ENCODE results near the gene HTT. TPM values are rescaled to one million over a fixed set of nuclear protein-coding genes. Genes with fewer than 3 reads are reported as not detected.
A peak's percentile ranks its signal among the peaks of the same experiment; 100 is the strongest.

The HTT gene
- total RNA-seq, result 43.8 and 72.6 TPM in 2 replicates

- H3K4me3 ChIP-seq (ENCODE audit: low read depth, low read length), result peak within 1 kb of the TSS; percentile 70
- TF ChIP-seq, protein P1, sequence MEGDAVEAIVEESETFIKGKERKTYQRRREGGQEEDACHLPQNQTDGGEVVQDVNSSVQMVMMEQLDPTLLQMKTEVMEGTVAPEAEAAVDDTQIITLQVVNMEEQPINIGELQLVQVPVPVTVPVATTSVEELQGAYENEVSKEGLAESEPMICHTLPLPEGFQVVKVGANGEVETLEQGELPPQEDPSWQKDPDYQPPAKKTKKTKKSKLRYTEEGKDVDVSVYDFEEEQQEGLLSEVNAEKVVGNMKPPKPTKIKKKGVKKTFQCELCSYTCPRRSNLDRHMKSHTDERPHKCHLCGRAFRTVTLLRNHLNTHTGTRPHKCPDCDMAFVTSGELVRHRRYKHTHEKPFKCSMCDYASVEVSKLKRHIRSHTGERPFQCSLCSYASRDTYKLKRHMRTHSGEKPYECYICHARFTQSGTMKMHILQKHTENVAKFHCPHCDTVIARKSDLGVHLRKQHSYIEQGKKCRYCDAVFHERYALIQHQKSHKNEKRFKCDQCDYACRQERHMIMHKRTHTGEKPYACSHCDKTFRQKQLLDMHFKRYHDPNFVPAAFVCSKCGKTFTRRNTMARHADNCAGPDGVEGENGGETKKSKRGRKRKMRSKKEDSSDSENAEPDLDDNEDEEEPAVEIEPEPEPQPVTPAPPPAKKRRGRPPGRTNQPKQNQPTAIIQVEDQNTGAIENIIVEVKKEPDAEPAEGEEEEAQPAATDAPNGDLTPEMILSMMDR (IDR thresholded peaks at IDR 0.05; ENCODE audit: insufficient read depth, low read length, poor library complexity, severe bottlenecking), result no peak
- H3K27me3 ChIP-seq (ENCODE audit: control insufficient read depth, insufficient read depth, low read length), result no peaks in the 10 kb centered on the region
- H3K36me3 ChIP-seq (ENCODE audit: control insufficient read depth, insufficient read depth, low read length), result no peaks in the 10 kb centered on the region
- peak; percentile 69 for DNase-seq (ENCODE audit: low read depth)
Observed at GRCh38 chr4:3074078-3074845, at the start of gene HTT, which contains the start of gene HTT-AS. Gene HTT, plus strand, starts transcription at chr4:3074681. Its CDS starts 145 bp downstream, at chr4:3074826. Gene HTT-AS, minus strand, starts transcription at chr4:3074538.

- TF ChIP-seq, protein P1 (IDR thresholded peaks at IDR 0.05; ENCODE audit: insufficient read depth, low read length, poor library complexity, severe bottlenecking), result no peak
- Histone ChIP-seq H3K27me3 (ENCODE audit: control insufficient read depth, insufficient read depth, low read length) (peaks cover 7% of the 10 kb centered on the region), H3K36me3 (ENCODE audit: control insufficient read depth, insufficient read depth, low read length) (no peaks in the 10 kb centered on the region), H3K4me3 (ENCODE audit: low read depth, low read length) (no peak overlapping the region)
- no peak for DNase-seq (ENCODE audit: low read depth)
Observed at GRCh38 chr4:3025881-3026280, 48.6 kb upstream of the HTT start.

GRCh38 chr4:3026540-3026939 lies 47.9 kb upstream of the HTT start:
- Histone ChIP-seq H3K36me3 (ENCODE audit: control insufficient read depth, insufficient read depth, low read length) (no peaks in the 10 kb centered on the region), H3K4me3 (ENCODE audit: low read depth, low read length) (no peak overlapping the region), H3K27me3 (ENCODE audit: control insufficient read depth, insufficient read depth, low read length) (peaks cover 5% of the 10 kb centered on the region)
- TF ChIP-seq, protein P1 (IDR thresholded peaks at IDR 0.05; ENCODE audit: insufficient read depth, low read length, poor library complexity, severe bottlenecking), result no peak
- no peak for DNase-seq (ENCODE audit: low read depth)

DNA sequence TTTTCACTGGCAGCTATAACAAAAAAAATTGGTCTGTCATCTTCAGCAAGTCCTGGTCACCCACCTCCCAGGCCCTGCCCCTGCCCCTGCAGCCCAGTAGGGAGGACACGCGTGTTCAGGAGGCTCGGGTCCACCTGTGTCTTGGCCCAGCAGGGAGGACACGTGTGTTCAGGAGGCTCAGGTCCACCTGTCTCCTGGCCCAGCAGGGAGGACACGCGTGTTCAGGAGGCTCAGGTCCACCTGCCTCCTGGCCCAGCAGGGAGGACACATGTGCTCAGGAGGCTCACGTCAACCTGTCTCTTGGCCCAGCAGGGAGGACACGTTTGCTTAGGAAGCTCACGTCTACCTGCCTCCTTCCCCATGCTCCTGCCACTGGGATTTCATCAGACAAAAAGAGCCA lies 45.0 kb upstream of the HTT start:
- DNase-seq (ENCODE audit: low read depth), result no peak
- TF ChIP-seq, protein P1 (IDR thresholded peaks at IDR 0.05; ENCODE audit: insufficient read depth, low read length, poor library complexity, severe bottlenecking), result no peak
- H3K27me3 ChIP-seq (ENCODE audit: control insufficient read depth, insufficient read depth, low read length), result peaks cover 6% of the 10 kb centered on the region

GRCh38 chr4:3030566-3031356 lies 43.7 kb upstream of the HTT start:
- Histone ChIP-seq H3K27me3 (ENCODE audit: control insufficient read depth, insufficient read depth, low read length) (peaks cover 6% of the 10 kb centered on the region), H3K36me3 (ENCODE audit: control insufficient read depth, insufficient read depth, low read length) (no peaks in the 10 kb centered on the region), H3K4me3 (ENCODE audit: low read depth, low read length) (no peak overlapping the region)
- TF ChIP-seq, protein P1 (IDR thresholded peaks at IDR 0.05; ENCODE audit: insufficient read depth, low read length, poor library complexity, severe bottlenecking), result no peak
- no peak for DNase-seq (ENCODE audit: low read depth)

More for the DNA sequence above, 45.0 kb upstream of the HTT start:
- Histone ChIP-seq H3K4me3 (ENCODE audit: low read depth, low read length) (no peak overlapping the region), H3K36me3 (ENCODE audit: control insufficient read depth, insufficient read depth, low read length) (no peaks in the 10 kb centered on the region)

All from kidney epithelial cell (primary cell).